Left kidney (tissue), 2 donors: ENCODE data around the gene MMEL1. TPM values are rescaled to one million over a fixed set of nuclear protein-coding genes. Genes with fewer than 3 reads are reported as not detected.

ENCODE experiments used
- DNase-seq: peaks from one replicate; pipeline ENCODE4 v3.0.0-alpha.2; 2013
- polyA plus RNA-seq: library from polyadenylated mRNA; unstranded; fragments of 120-200 nt; gene quantifications from one replicate; pipeline ENCODE4 v1.2.1, GENCODE V29; 2013; ENCODE audit not compliant: insufficient read length

MMEL1 gene
- polyA plus RNA-seq, 1 donor = 1.6 TPM

DNA sequence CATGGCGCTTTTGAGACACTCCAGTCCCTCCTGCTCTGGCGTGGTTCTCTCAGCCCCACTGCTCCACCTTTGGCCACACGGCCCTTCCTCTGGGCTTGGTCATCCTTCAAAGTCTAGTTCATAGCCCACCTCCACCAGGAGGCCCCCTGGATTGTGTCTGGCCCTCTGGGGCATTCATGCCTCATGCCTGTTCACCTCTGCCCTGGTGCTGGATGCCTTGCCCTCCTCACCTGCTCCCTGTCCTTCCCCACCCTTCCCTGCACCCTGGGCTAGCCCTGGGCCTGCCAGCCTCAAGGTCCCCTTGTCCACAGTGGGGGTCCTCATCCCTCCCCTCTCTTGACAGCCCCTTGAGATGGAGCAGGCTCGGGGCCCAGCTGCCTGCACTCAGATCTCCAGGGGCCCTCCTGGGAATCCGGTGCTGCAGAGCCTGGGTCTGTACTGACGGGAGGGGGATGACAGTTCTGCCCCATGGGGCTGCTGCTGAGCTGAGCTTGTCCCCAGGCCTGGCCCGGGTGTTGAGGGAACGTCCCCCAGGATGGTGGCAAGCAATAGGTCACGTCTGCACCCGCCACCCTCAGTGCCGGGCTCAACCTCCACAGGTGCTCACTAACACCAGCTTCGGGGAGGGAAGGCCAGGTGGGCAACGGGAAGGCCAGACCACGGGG is 27.8 kb downstream of the MMEL1 start:
- DNase-seq = no peak

DNA sequence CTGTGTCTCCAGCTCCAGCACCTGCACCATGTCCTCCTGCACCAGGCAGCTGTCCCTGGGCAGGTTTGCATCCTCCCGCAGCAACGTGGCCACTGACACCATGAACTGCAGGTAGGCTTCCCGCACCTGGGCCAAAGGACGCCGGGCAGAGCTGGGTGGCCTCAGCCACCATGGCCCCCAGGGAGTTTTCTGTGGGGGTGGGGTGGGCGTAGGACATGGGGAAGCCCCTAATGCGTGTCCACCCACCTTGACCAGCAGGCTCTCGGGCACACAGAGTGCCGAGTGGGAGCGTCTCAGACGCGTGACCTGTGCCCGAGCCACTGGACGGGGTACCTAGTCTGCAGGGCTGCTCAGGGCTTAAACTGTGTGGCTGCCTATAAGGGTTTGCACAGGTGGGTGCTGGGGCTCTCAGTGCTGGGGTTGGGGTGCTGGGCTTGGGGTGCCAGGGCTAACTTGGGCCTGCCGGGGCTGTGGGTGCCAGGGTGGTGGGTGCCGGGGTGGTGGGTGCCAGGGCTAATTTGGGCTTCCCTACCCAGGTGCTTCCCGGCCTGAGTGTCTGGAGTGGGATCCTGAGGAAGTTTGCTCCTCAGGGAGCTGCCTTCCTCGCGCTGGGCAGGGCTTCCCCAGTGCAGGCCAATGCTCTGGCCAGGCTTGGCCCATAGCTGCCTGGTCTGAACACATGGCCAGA is 28.5 kb downstream of the MMEL1 start:
- DNase-seq = no peak

DNA sequence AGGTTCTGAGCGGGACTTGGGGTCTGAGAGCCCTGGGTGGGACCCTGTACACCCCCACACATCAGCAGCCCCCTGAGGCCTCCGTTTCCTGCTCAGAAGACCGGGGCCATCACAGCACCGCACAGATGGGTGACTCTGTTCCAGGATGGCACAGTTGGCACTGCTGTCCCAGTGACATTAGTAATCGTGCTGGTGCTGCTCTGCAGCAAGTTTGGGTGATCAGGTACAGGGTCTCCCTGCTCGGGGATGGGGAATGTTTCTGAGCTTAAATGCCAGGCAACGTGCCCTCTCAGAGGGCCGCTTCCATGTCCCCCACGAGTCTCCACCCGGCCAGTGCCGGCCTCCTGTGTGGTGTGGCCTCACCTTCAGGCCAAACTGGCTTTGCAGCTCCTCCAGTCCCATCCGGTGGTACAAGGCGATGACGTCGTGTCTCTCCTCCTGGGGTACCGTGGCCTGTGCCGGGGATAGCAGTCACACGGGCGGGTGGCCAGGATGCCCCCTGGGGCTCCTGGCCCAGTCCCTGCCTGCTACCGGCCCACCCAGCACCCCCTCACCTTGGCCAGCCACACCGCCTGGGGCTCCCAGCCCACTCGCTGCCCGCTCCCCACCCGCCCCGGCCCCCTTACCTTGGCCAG is 29.2 kb downstream of the MMEL1 start:
- no peak for DNase-seq

DNA sequence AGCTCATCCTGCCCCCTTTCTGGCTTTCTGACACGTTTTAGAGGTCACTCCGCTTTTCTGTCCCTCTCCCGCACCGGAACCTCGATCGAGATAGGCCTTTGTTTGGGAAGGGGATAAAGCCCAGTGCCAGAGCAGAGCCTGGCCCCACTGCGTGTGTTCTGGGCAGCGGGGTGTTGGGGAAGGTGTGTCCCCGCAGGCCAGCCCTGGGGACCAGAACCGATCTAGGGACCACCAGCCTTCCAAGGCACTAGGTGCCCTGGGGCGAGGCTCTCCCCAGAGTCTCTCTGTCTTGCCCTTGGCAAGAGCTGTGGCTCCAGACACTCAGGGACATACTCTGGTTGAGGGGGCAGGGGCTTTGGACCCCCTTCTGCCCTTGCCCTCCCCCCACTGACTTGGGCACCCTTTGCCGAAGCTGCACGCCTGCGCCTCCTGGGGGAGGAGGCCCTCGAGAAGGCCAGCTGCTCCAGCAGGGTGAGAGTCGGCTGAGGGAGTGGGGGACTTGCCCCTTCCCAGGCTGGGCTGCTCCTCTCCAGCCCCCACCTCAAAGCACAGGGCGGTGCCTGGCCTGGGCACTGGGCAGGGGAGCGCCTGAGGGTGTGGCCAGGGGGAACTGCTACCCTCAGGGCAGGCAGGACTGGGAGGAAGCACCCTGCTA is 29.8 kb downstream of the MMEL1 start:
- DNase-seq = no peak

DNA sequence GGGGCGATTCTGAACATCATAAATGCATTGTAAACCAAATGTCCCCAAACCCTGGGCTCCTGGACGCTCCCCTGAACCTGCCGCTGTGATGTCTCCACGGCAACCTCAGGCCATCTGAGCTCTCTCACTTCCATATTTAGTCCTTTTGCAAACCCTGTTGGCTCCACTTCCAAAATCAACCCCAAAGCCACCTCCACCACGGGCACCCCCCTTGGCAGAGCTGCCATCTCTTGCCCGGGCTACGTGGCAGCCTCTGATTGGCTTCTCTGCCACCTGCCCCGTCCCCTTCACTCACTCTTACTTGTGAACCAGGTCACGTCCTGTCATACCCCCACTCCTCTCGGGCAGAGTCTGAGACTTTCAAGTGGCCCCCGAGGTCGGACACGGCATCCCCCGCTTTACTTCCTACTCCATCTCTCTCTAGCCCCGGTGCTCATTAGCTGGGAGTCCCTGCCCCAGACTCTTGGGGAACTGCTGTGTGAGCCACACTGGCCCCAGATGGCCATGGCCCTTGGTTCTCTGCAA is 30.4 kb downstream of the MMEL1 start:
- DNase-seq = no peak

DNA sequence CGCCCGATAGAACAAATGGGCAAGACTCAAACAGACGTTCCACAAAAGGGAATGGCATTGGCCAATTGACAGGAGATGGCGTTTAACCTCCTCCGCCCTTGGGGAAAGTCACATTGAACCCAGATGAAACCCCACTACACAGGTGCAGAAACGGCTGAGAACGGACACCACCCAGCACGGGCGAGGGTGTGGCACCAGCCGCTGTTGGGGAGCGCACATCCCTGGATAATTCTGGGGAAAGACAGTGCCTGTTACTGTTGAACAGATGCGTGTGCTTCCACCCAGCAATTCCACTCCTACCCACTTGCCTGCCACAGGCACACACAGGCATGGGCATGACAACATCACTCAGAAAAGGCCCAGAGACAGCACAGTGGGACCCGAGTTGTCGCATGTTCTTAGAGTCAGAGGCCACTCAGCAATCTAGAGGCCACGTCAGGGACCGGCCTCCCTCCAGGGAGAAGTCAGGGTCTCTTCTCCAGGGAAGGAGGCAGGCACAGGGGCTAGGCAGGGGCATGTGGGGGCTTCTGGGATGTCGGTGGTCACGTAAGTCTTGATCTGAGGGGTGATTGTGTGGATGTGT is 31.0 kb downstream of the MMEL1 start:
- DNase-seq = no peak

DNA sequence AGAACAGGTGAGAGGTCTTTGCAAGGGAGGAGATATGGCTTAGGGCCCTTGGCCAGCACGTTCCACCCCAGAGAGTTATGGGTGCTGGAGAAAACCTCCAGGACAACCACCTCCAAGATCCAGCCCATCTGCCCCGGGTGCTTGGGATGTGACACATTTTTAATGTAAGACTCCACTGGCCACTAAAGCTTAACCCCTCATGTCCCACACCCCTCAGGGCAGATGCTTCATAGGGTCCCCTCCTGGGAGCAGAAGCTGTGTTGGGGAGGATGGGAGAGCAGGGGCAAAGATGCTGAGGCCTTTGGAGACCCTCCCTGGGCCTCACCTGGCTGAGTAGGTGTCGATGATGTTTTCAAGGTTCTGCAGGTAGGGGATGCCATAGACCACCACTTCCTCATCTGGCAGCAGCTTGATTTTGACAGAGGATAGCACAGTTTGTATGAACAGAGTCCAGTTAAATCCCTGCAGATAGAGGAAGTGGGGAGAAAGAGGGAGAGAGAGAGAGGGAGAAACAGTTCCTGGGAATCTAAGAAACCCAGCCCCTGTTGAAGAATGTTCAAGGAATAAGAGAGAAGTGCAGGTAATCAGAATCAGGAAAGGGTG is 34.4 kb downstream of the MMEL1 start:
- no peak for DNase-seq

DNA sequence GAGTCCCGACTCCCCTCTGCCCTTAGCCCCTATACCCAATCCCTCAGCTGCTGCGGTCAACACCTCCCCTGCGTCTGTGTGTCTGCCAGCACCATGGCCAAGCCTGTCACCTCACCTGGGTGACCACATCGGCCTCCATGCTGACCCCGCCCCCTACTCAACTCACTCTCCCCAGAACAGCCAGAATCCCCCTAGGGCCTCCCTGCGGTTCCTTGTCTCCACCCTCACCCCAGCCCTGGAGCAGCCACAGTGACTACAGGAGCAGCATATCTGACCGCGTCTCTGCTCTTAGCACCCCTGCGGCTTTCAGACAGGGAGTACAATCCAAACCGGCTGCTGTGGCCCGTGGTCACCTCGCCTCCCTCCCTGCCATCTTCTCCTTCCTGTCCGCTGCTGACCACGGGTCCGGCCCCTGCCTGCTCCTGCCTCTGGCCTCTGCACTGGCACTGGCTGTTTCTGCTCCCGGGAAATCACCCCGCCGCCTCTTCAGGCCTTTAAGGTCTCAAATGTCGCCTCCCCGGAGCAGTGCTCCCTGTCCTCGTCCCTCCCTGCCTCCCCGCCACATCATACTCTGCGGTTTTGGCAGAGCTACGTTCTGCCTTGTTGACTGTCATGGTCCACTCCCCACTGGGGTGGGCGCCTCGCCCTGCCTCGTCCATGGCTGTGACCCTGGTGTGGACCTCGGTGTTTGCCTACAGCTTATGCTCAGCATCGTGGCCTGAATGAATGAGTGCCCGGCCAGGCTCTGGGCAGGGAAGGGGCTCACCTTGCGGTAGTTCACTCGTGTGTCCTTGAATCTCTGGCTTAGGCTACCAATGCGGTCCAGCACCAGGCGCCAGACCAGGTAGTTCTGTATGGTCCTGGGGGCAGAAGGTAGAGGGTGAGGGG is 35.1 kb downstream of the MMEL1 start:
- DNase-seq = no peak

DNA sequence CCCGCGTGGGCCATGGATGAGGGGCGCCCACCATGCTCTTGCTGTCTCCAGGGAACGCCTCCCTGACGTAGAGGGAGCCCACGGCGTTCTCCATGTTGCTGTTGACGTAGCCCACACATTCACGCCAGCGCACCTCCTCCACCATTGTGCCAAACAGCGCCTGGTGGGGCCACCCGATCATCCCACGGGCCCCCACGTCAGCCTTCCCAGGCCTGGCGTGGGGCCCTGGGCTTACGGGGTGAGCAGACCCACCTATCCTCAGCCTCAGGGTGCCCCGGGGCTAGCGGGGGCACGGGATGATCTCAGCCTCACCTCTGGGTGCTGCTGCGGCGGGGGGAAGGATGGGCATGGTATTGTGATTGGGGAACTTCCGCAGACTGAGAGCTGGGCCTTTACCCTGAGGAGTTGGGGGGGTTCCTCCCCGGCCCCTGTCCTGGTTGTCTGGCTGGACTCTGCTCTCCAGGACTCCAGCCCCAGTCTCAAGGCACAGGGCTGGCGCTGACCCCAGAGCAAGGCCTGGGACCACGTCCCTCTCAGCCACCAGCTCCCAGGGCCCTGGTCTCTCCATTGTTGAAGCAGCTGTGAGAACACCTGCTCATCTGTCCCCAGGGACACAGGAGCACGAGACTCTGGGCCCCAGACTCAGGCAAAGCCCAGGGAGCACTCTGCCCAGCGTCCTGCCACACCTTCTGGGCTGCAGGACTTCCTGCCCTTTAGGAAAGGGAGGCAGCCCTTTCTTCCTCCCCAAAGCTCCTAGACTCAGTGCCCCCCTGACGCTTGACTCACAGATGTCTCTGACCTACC is 36.1 kb downstream of the MMEL1 start:
- no peak for DNase-seq

DNA sequence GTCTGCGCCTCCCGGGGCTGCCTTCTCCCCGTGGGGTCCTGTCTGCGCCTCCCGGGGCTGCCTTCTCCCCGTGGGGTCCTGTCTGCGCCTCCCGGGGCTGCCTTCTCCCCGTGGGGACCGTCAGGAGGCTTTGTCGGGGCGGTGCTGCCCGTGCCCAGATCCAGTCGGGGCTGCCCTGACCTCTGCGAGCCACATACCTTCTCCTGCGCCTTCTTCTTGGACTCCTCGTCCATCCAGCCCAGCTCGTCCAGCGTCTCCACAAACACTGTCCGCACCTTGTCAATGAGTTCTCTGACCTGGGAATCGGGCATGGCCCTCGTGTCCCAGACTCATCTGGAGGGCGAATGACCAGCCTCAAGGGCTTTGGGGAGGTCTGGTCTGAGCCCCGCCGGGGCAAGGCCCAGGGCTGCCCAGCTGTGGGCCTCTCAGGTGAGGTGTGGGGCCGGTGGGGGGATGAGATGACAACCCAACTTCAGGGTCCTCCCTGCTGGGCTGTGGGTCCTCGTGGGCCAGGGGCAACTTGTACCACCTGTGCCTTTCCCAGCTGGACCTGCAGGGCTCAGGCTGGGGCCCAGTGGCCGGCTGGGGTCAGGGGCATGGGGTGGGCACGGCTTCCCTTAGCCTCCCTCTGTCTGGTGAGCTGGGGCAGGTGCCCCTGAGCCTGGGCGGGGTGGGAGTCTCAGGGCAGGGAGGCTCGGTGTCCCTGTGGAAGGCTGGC is 36.8 kb downstream of the MMEL1 start:
- no peak for DNase-seq

DNA sequence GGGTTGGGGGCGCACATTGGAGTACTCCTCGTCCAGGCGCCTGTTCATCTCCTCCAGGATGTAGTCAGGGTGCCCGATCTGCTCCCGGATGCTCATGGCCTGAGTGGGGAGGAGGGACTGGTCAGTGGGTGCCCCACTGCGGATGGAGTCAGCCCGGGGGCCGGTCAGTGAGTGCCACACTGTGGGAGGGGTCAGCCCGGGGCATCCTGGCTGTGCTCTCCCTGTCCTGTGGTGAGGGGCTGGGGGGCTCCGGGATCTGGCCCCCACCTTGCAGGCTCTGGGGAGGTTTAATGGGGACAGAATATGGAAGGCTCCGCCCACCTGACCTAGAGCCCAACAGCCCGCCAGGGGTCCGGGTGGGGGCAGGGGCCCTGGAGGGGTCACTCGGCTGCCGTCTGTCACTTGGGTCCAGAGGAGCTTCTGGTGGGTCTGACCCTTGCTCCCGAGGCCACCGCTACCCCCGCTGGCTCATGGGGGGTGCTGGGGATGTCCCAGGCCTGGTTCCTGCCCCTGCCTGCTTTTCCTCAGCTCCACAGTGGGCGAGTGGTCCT is 37.5 kb downstream of the MMEL1 start:
- no peak for DNase-seq

DNA sequence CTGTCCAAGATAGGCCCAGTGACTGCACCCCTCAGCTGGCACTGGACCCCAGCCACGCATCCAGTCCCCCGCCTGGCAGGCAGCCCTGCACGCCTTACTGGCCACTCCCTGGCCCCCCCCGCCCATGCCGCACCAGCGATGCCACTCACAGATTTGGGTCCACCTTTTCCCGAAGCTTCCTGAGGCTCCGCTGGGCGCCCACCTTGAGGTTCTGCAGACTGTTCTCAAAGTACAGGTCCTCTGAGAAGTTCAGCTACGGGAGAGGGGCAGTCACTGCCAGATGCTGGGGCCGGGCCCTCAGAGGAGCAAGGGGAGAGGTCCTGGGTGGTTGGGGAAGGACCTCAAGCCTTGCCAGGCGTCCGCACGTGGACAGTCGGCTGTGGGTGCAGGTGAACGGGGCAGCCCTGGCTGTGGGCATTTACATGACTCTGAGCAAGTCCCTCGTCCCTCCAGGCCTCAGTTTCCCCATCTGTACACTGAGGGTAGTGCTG is 38.1 kb downstream of the MMEL1 start:
- no peak for DNase-seq

DNA sequence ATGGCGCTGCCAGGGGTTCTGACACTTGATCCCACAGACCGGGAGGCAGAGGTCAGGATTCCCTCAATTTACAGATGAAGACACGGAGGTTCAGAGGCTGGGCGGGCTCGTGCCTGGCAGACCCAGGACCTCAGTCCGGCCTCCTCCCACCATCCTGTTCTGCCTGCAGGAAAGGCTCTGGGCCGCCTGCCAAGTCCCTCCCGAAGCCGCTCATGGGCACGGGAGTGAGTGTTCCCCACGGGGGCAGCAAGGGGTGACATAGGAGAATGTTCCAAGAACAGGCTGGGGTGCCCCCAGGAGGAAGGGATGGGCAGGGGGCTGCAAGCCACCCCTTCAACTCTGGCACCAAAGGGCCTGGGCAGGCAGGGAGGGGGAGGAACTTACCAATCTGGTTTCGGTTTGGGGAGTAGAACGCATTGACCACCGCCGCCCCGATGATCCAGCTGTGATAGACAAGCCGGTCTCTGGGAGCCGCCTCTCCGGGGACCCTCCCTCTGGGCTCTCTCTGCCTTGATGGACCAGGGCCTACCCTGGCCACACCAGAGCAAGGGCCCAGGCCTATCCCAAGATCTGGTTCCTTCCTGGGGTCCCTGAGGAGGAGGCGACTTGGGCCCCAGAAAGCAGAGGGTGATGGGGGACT is 38.7 kb downstream of the MMEL1 start:
- DNase-seq = no peak

DNA sequence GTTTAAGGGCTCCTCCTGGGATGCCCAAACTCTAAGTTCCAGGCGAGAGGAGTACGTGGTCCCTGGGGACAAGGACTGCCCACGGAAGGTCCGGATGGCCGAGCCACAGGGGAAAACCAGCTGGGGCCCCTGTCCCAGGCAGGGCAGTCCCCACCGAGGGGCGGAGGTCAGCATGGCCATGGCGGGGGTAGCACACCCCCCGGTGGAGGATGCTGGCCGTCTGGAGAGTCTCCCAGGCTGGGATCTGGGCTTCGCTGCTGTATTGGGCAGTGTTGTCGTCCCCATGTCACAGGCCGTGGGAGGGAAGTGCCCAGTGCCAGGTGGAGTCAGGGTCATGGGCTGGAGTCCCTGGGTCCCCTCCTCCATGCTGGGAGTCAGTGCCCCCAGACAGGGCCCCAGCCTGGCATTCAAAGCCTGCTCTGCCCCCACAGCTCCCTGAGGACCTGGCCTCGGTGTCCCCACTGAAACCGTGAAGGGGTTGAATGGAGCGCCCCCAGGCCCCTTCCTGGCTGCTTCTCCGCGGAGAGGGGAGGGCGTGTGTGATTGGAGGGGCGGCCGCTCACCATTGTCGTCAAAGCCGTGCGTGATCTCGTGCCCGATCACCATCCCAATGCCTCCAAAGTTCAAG is 39.5 kb downstream of the MMEL1 start:
- DNase-seq = no peak

DNA sequence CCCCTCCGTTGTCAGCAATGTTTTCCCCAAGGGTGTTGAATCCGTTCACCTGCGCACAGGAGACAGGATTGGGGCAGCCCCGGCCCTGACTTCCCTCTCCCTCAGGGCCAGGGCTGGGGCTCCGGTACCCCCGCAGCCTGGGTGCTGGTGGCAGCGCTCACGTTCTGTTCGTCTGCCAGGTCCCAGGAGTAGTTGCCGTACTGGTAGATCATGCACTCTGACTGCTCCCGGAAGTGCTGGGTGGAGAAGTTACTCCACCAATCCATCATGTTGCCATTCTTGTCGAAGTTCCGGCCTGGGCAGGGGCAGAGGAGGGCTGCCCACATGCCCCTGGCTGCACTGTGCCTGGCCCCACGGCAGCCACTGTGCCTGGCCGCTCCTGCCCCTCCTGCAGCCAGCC is 40.1 kb downstream of the MMEL1 start:
- no peak for DNase-seq

DNA sequence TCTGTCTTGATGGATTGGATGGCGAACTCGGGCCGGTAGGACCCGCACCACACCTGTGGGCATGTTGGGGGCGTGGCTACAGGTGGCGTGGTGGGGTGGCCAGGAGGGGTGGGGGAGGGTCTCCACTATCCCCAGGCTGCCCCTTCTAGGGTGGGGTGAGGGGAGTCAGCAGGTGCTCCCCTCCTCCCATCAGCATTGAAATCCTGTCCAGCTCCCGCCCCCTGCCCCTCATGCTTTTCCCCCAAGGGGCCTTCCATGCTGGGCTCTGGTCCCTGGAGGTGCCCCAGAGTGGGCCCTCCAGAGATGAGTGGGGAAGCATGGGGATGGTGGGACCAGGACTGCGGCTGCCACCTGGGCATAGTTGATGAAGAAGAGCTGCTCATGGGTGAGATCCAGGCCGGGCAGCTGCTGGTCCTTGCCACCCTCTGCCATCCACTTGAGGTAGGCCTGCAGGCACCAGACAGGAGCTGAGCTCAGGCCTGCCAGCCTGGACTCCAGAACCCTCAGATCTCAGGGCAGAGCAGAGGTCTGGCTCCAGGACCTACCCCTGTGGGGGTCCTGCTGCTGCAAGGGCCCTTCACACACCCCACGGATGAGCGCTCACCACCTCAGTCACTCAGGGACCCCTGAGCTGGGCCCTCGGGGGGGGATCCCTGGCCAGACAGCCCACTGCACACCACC is 41.1 kb downstream of the MMEL1 start:
- DNase-seq = no peak

DNA sequence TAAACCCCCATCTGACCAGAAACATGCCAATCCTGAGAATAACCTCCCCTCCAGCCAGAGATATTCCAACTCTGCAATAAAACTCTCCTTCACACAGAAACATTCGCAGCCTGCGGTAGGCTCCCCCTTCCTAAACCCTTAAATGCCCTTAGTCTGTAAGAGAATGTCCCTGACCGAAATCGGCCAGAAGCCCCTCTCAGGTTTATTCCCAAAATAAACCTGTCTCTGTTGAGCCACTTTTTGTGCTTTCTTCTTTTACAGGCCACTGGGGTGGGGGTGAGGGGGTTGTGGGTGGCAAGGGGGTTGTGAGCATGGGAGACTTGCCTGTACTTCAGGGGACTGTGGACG is 41.6 kb downstream of the MMEL1 start:
- no peak for DNase-seq
